GM06990 (cell line): ENCODE data around the gene CATSPERD.

Experiments used
- DNase-seq: peaks from one replicate; pipeline ENCODE4 v3.0.0-alpha.2; 2011; ENCODE audit not compliant: insufficient read length; ENCODE audit errors: extremely low read depth
- H3K27me3 ChIP-seq: replicated peaks from 2 replicates; pipeline ENCODE4 v1.6.0; 2011; ENCODE audit warnings: low read length; ENCODE audit not compliant: control insufficient read depth, insufficient read depth
- H3K36me3 ChIP-seq: 2 replicates; pipeline ENCODE4 v1.5.1; 2011; ENCODE audit warnings: low read length; ENCODE audit not compliant: control insufficient read depth, insufficient read depth
- H3K4me3 ChIP-seq: replicated peaks from 2 replicates; pipeline ENCODE4 v1.5.1; 2011; ENCODE audit warnings: low read depth, mild to moderate bottlenecking, control low read depth, low read length
- CTCF ChIP-seq: IDR thresholded peaks from 2 replicates; pipeline ENCODE4 v1.5.1; 2011; ENCODE audit warnings: low read length, control low read depth, mild to moderate bottlenecking, inconsistent platforms; ENCODE audit not compliant: insufficient read depth, poor library complexity, severe bottlenecking

Gene CATSPERD

GRCh38 chr19:5693195-5694166 lies 27.0 kb upstream of the CATSPERD start:
- no peak for DNase-seq
- H3K27me3 ChIP-seq: no peaks in the 10 kb centered on the region
- H3K4me3 ChIP-seq: no peak overlapping the region
- H3K36me3 ChIP-seq: peaks cover 55% of the 10 kb centered on the region
- no peak for TF ChIP-seq CTCF

GRCh38 chr19:5694167-5694955 lies 26.1 kb upstream of the CATSPERD start:
- Histone ChIP-seq H3K4me3 (no peak overlapping the region), H3K36me3 (peaks cover 62% of the 10 kb centered on the region), H3K27me3 (no peaks in the 10 kb centered on the region)
- no peak for DNase-seq
- no peak for TF ChIP-seq CTCF

- no peak for TF ChIP-seq CTCF
- no peak for DNase-seq
- no peaks in the 10 kb centered on the region for H3K27me3 ChIP-seq
Observed at GRCh38 chr19:5694956-5695648, 25.3 kb upstream of the CATSPERD start.

GRCh38 chr19:5695649-5696195 lies 24.7 kb upstream of the CATSPERD start:
- Histone ChIP-seq H3K36me3 (peaks cover 65% of the 10 kb centered on the region), H3K27me3 (no peaks in the 10 kb centered on the region), H3K4me3 (no peak overlapping the region)
- DNase-seq: no peak
- no peak for TF ChIP-seq CTCF

More at GRCh38 chr19:5694956-5695648, 25.3 kb upstream of the CATSPERD start:
- peaks cover 62% of the 10 kb centered on the region for H3K36me3 ChIP-seq
- H3K4me3 ChIP-seq: no peak overlapping the region
